ENCODE data around the gene MPND. TPM values are rescaled to one million over a fixed set of nuclear protein-coding genes. Genes with fewer than 3 reads are reported as not detected.
A peak's percentile ranks its signal among the peaks of the same experiment; 100 is the strongest.

Gene MPND
- total and polyA plus RNA-seq, 2 of the 13 experiments (the other 11 are each of a cell fraction or from before 2014, with no cell fraction given): 10.8 to 15.8 TPM

DNA sequence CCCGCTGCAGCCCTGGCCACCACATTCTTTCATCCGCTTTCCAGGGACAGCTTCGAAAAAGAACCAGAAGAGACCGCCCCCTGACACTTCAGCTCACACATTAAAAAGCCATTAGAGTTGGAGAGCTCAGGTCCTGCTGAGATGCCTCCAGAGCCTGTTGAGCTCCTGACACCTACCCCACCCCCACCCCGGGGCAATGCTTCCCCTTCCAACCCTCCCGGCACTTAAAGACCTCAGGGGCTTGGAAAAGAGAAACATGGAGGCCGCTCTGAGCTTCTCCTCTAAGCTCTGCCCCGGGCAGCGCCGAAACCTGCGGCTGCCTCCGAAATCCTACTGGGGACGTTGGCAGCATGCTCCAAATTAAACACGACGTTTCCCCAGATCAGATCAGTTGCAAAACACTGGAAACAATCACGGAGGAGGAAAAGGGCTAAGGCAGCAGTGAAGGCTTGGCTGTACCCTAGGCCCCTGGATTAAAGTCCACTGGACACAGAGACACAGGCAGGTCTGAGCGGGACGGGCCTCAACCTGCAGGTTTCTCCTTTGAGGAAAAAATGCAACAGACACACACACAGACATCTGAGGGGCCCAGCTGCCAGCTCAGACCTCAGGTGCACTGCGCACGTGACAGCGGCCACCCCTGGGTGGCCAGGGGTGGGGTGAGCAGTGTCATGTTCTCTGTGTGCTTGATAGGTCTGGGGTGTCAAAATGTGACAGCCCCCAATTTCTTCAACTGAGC is 47.4 kb downstream of the MPND start (continued):
- TF ChIP-seq, protein P1, sequence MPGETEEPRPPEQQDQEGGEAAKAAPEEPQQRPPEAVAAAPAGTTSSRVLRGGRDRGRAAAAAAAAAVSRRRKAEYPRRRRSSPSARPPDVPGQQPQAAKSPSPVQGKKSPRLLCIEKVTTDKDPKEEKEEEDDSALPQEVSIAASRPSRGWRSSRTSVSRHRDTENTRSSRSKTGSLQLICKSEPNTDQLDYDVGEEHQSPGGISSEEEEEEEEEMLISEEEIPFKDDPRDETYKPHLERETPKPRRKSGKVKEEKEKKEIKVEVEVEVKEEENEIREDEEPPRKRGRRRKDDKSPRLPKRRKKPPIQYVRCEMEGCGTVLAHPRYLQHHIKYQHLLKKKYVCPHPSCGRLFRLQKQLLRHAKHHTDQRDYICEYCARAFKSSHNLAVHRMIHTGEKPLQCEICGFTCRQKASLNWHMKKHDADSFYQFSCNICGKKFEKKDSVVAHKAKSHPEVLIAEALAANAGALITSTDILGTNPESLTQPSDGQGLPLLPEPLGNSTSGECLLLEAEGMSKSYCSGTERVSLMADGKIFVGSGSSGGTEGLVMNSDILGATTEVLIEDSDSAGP (CRISPR knock-in tag; IDR thresholded peaks at IDR 0.05; ENCODE audit: borderline replicate concordance): 0 out of 2 replicates have a peak, but pooled peaks have one; percentile 21
- TF ChIP-seq NR2C2 (CRISPR knock-in tag; IDR thresholded peaks at IDR 0.05; ENCODE audit: borderline replicate concordance) (peak; percentile 57), ZNF883 (CRISPR knock-in tag; IDR thresholded peaks at IDR 0.05; ENCODE audit: not compliant biosample characterization) (peak; percentile 51), SP1 (IDR thresholded peaks at IDR 0.05) (no peak), SP1 (CRISPR knock-in tag; IDR thresholded peaks at IDR 0.05) (no peak; the same call in 1 of the 2 replicates), RNF2 (conservative IDR thresholded peaks at IDR 0.05; ENCODE audit: low read depth) (peak; percentile 67; the same call in 1 of the 2 replicates), TBL1XR1 (IDR thresholded peaks at IDR 0.05; ENCODE audit: borderline replicate concordance, low read length, partially characterized antibody) (peak; percentile 46), KDM2A (CRISPR knock-in tag; IDR thresholded peaks at IDR 0.05; ENCODE audit: borderline replicate concordance, low read depth) (peak; percentile 26; the same call in 1 of the 2 replicates), PITX1 (CRISPR knock-in tag; IDR thresholded peaks at IDR 0.05) (peak; percentile 76; the same call in 1 of the 2 replicates), PRPF4 (IDR thresholded peaks at IDR 0.05; ENCODE audit: low read depth, low read length, poor library complexity, severe bottlenecking) (no peak), MAF1 (CRISPR knock-in tag; IDR thresholded peaks at IDR 0.05; ENCODE audit: borderline replicate concordance) (no peak), POLR2AphosphoS5 (IDR thresholded peaks at IDR 0.05; ENCODE audit: low read depth, low read length) (peak; percentile 57), GLI4 (CRISPR knock-in tag; IDR thresholded peaks at IDR 0.05; ENCODE audit: borderline replicate concordance) (no peak), ZKSCAN8 (CRISPR knock-in tag; IDR thresholded peaks at IDR 0.05; ENCODE audit: borderline replicate concordance) (peak; percentile 79; the same call in 1 of the 2 replicates), CEBPG (CRISPR knock-in tag; IDR thresholded peaks at IDR 0.05) (peak; percentile 82), PRMT3 (CRISPR knock-in tag; IDR thresholded peaks at IDR 0.05; ENCODE audit: borderline replicate concordance, low read depth) (no peak), ZNF367 (CRISPR knock-in tag; IDR thresholded peaks at IDR 0.05; ENCODE audit: borderline replicate concordance) (0 out of 2 replicates have a peak, but pooled peaks have one; percentile 37)
- TF ChIP-seq, protein P2, sequence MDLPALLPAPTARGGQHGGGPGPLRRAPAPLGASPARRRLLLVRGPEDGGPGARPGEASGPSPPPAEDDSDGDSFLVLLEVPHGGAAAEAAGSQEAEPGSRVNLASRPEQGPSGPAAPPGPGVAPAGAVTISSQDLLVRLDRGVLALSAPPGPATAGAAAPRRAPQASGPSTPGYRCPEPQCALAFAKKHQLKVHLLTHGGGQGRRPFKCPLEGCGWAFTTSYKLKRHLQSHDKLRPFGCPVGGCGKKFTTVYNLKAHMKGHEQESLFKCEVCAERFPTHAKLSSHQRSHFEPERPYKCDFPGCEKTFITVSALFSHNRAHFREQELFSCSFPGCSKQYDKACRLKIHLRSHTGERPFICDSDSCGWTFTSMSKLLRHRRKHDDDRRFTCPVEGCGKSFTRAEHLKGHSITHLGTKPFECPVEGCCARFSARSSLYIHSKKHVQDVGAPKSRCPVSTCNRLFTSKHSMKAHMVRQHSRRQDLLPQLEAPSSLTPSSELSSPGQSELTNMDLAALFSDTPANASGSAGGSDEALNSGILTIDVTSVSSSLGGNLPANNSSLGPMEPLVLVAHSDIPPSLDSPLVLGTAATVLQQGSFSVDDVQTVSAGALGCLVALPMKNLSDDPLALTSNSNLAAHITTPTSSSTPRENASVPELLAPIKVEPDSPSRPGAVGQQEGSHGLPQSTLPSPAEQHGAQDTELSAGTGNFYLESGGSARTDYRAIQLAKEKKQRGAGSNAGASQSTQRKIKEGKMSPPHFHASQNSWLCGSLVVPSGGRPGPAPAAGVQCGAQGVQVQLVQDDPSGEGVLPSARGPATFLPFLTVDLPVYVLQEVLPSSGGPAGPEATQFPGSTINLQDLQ (CRISPR knock-in tag; IDR thresholded peaks at IDR 0.05): no peak
- TF ChIP-seq, protein P3, sequence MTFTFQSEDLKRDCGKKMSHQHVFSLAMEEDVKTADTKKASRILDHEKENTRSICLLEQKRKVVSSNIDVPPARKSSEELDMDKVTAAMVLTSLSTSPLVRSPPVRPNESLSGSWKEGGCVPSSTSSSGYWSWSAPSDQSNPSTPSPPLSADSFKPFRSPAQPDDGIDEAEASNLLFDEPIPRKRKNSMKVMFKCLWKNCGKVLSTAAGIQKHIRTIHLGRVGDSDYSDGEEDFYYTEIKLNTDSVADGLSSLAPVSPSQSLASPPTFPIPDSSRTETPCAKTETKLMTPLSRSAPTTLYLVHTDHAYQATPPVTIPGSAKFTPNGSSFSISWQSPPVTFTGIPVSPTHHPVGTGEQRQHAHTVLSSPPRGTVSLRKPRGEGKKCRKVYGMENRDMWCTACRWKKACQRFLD (CRISPR knock-in tag; IDR thresholded peaks at IDR 0.05; ENCODE audit: borderline replicate concordance): no peak
- TF ChIP-seq, protein P4, sequence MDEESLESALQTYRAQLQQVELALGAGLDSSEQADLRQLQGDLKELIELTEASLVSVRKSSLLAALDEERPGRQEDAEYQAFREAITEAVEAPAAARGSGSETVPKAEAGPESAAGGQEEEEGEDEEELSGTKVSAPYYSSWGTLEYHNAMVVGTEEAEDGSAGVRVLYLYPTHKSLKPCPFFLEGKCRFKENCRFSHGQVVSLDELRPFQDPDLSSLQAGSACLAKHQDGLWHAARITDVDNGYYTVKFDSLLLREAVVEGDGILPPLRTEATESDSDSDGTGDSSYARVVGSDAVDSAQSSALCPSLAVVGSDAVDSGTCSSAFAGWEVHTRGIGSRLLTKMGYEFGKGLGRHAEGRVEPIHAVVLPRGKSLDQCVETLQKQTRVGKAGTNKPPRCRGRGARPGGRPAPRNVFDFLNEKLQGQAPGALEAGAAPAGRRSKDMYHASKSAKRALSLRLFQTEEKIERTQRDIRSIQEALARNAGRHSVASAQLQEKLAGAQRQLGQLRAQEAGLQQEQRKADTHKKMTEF (CRISPR knock-in tag; IDR thresholded peaks at IDR 0.05): peak; percentile 67; the same call in 1 of the 2 replicates

Data from HepG2 (cell line).